ENCODE results near the gene CPZ. TPM values are rescaled to one million over a fixed set of nuclear protein-coding genes. Genes with fewer than 3 reads are reported as not detected.
A peak's percentile ranks its signal among the peaks of the same experiment; 100 is the strongest.

The CPZ gene
- total RNA-seq, 2 donors from 2014 or later: 1.0 to 2.9 TPM

- ATAC-seq: no peak
- DNase-seq: no peak
- intact Hi-C loops (cut with DNase I, micrococcal nuclease): loop anchor here (5.0 to 10.0 kb wide), 2 partner anchors 123 to 125 kb away; no protein-coding TSS in a partner anchor
These were observed 2.6 kb upstream of the CPZ start for GRCh38 chr4:8589823-8590545.

DNA sequence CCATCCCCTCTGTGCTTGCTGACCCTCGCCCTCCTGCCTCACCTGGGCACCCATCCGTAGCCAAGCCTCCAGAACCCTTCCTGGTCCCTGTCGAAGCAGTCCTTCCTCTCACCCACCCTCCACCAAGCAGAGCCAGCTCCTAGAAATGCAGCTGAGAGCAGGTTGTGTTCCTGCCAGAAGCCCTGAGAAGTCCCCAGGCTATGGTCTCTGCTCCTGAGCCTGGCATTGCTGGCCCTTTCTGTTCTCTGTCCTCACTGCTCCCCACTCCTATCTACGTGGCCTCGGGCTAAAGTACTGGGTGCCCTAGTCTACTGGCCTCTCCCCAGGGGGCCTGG is 2.1 kb upstream of the CPZ start:
- DNase-seq: no peak
- intact Hi-C loops (cut with DNase I, micrococcal nuclease): loop anchor here (5.0 to 10.0 kb wide), 2 partner anchors 123 to 126 kb away; no protein-coding TSS in a partner anchor
- no peak for ATAC-seq

DNA sequence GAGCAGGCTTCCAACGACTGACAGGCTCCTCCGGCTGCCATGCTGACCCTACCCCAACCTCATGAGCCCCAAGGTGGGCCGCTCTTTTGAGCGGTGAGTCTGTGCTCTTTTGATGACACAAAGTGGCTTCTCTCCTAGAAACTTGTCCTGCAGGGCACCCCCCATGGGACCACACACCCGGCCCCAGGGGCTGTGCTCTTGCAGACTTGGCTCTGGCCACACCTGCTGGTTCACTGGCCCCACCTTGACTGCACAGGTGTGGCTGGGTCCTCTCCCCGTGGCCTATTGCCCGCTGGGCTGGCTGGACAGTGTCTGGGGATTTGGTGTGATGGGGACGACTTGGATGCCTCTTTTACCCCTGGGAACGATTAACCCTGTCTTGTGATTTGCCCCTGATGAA is 1.5 kb upstream of the CPZ start:
- ATAC-seq (no peak), DNase-seq (no peak)
- intact Hi-C loops (cut with DNase I, micrococcal nuclease): loop anchor here (5.0 to 10.0 kb wide), 2 partner anchors 124 to 126 kb away; no protein-coding TSS in a partner anchor

DNA sequence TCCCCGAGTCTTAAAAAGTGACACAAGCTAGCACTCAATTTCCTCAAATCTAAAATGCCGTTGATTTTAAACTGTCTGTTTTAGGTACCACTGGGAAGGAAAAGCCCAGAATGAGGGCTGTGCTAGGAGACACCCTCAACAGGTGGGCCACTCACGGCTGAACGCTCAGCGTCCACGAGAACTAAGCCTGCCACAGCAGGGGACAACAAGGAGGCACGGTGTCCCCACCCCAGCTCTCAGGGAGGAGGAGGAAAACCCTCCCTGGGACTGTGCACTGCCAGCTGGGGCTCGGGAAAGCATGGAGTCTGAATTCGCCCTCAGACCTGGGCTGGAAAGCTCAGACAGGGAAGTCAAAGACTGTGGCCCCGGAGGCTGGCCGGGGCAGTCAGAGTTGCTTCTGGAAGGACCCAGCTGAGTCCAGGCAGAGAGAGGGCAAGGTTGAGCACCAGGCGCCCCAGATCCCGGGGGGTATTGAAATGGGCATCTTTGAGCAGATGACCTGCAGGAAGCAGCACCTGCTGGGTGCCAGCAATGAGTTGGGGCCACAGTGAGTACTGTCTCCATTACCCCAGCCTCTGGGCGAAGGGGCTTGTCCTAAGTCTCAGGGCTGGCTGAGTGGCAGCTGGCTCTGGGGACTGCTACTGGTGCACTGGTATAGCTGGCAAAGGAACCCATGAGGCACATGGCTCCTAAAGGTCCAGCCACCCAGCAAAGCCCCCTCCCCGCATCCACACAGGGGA is 769 bp upstream of the CPZ start:
- ATAC-seq: no peak
- intact Hi-C loops (cut with DNase I, micrococcal nuclease): loop anchor here (5.0 to 10.0 kb wide), 2 partner anchors 124 to 127 kb away; no protein-coding TSS in a partner anchor
- no peak for DNase-seq

DNA sequence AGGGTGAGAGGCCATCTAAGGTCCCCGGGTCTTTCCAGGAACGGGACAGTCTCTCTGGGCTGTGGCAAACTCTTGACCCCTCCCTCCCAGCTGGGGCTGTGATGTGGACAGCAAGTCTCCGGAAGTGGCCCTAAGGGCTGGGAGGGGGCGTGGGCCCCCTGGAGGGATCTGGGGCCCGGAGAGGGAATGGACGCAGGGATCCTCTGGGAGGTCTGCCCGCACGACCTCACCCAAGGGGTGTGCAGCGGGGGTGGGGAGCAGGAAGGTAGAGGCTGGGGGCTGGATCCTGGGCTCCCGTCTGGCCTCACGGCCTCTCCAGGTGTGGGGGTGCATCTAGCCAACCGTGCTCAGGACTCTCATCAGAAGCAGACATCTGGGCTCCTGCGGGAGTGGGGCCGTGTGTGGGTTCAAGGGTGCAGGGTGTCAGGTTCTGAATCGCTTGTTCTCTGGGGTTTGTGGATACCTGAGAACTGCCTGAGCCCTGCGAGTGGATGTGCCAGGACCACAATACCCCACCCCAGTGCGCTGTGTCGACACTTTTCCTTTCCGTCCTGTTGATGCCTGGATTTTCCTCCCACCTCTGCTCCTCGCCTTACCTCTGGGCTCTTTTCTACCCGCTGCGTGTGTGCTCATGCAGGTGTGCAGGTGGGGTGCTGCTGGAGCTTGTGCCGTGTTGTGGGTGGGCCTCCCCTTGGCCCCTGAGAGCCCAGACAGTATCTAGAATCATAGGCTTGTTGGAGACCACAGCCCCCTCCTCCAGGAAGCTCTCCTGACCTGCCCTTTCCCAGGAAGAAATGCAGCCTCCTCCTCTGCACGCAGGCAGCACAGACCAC is 915 bp downstream of the CPZ start:
- no peak for ATAC-seq
- DNase-seq: no peak
- intact Hi-C loops (cut with DNase I, micrococcal nuclease): loop anchor here (5.0 to 10.0 kb wide), 2 partner anchors 126 to 129 kb away; no protein-coding TSS in a partner anchor

GRCh38 chr4:8594097-8595038 is 1.8 kb downstream of the CPZ start:
- intact Hi-C loops (cut with DNase I, micrococcal nuclease): loop anchor here (5.0 to 10.0 kb wide), 2 partner anchors 127 to 130 kb away; no protein-coding TSS in a partner anchor
- ATAC-seq (peak; percentile 73), DNase-seq (peak in 1 of 2 donors; percentile 47)

DNA sequence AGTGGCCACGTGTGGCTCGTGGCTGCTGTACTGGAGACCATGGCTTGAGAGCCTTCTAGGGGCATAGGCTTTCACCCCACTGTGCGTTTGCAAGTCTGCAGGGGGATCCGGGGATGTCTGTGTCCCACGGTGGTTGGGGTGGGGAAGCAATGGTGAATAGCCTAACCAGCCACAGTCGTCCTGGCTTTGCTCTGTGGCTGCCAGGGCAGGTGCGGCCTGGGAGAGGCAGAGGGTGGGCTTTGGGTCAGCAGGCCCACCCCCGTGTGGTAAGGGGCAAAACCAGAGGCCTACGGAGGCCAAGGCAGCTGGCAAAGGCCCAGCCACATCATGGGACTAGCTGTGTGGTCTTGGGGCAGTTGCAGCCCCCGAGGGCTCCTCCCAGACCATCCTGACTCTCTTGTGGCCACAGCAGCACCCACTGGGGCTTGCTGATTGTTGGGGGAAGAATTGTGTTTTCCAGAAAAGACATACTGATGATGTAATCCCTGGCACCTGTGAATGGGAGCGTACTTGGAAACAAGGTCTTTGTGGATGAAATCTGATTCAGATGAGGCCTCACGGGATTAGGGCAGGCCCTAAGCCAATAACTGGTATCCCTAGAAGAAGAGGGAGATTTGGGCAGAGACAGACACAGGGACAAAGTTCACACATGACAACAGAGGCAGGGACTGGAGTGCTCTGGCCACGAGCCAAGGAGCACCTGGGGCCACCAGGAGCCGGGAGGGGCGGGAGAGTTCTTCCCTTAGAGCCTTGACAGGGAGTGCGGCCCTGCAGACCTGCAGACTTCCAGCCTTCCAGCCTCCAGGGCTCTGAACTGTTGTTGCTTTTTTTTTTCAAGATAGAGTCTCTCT is 2.9 kb downstream of the CPZ start:
- DNase-seq (peak in 1 of 2 donors; percentile 48), ATAC-seq (peak; percentile 77)
- intact Hi-C loops (cut with DNase I, micrococcal nuclease): loop anchor here in 1 of 2 donors (10.0 kb wide), 1 partner anchor 131 kb away; no protein-coding TSS in a partner anchor

DNA sequence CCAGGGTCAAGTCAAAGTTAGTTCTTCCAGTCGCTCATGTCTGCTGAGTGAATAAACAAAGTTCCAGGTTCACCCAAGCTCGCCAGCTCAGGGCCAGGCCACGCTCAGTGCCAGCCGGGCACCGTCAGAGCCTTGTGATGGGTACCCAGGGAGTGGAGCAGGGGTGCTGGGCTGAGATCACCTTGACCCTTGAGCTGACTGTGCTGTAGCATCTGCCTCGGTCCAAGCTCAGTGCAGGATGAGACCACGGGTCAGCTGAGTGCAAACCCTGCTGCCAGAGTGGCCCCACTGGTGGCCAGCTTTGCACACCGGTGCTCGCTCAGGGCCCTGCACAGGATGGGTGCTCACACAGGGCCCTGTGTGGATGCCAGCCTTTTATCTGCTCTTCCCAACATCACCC is 4.3 kb downstream of the CPZ start:
- intact Hi-C loops (cut with DNase I, micrococcal nuclease): loop anchor here in 1 of 2 donors (10.0 kb wide), 1 partner anchor 132 kb away; no protein-coding TSS in a partner anchor
- ATAC-seq (no peak), DNase-seq (no peak)

DNA sequence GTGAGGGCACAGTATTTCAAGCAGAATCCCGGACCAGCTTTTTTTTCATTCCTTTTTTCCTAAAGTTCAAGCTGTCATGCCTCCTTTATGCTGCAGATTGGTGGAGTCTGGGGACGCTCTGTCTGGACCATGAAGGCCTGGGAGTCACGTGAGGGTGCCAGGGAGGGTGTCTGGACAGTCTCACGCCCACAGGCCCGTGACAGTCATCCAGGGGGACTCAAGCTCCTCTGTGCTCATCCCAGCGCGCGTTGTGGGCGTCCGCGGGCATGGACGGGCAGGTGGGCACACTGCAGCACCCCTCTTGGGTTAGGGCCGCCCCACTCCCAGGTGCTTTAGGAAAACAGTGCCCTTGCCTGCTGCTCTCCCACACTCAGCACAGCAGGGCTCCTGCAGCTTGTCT is 4.8 kb downstream of the CPZ start:
- ATAC-seq (no peak), DNase-seq (no peak)
- intact Hi-C loops (cut with DNase I, micrococcal nuclease): loop anchor here in 1 of 2 donors (10.0 kb wide), 1 partner anchor 133 kb away; no protein-coding TSS in a partner anchor

- no peak for DNase-seq
- ATAC-seq: no peak
- intact Hi-C loops (cut with DNase I, micrococcal nuclease): loop anchor here in 1 of 2 donors (10.0 kb wide), 1 partner anchor 133 kb away; no protein-coding TSS in a partner anchor
These were observed 5.2 kb downstream of the CPZ start for GRCh38 chr4:8597791-8598190.

DNA sequence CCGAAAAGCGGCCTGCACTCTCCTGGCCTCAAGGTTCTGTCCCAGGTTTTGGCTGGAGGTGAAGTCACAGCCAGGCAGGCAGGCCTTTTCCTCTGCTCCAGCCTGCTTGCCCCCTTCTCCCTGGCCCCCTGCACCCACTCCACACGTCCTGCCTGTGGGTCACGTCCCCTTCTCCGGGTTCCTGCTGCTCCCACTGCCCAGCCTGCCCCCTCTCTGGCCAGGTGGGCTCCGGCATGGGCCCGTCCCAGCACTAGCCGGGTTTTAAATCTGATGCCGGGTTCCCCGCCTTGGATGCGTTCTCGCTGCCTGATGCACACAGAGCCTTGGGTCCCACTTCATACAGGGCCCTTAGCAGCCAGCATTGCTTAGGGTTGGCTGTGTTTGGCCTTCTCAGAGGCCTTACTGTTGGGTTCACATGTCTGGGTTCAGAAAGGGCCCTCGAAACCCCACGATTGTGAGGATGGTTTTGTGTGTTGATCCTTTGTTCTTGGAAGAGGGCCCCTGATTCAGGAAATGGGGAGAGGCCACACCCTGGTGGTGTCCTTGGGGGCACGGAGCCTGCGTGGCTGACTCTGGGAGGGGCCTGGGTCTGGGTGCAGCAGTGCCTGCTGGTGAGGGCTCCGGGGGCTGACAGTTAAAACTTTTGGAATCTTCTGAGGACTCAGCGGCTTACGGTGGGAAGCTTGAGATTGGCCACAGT is 6.0 kb downstream of the CPZ start:
- ATAC-seq (no peak), DNase-seq (no peak)
- intact Hi-C loops (cut with DNase I, micrococcal nuclease): loop anchor here in 1 of 2 donors (10.0 kb wide), 1 partner anchor 134 kb away; no protein-coding TSS in a partner anchor

DNA sequence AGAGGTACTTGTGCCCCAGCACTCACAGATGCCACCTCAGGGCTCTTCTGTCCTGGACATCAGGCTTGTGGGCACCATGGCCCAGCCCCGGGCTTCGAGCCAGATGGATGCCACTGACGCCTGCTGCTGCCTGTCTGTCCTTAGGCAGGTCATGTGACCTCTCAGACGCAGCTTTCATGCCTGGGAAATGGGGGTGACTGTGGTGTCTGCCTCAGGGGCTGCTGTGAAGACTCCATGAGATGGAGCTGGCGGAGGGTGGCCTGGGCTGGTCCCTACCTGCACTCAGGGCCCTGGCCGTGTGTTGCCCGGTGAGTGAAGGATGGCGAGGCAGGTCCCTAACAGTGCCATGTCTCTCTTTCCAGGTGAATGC is 6.5 kb downstream of the CPZ start:
- DNase-seq (no peak), ATAC-seq (no peak)
- intact Hi-C loops (cut with DNase I, micrococcal nuclease): loop anchor here in 1 of 2 donors (10.0 kb wide), 1 partner anchor 134 kb away; no protein-coding TSS in a partner anchor

DNA sequence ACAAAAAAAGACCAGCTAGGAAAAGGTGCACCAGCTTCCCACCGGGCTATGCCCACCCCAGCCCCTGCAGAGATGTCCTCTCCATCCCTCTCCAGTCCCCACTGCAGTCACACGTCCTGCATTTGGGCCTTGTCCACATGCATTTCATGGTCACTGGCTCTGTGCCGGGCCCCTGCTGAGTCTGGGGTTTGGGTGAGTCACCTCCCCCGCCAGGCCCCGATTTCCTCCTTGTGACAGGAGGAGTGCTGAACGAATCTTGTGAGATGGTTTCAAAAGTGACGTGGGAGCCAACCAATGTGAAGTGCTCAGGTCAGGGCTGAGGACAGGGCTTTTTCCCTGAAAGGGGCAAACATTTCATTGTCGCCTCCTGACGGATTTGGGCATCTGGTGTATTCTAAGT is 7.1 kb downstream of the CPZ start:
- DNase-seq: no peak
- no peak for ATAC-seq
- intact Hi-C loops (cut with DNase I, micrococcal nuclease): loop anchor here in 1 of 2 donors (10.0 kb wide), 1 partner anchor 135 kb away; no protein-coding TSS in a partner anchor

DNA sequence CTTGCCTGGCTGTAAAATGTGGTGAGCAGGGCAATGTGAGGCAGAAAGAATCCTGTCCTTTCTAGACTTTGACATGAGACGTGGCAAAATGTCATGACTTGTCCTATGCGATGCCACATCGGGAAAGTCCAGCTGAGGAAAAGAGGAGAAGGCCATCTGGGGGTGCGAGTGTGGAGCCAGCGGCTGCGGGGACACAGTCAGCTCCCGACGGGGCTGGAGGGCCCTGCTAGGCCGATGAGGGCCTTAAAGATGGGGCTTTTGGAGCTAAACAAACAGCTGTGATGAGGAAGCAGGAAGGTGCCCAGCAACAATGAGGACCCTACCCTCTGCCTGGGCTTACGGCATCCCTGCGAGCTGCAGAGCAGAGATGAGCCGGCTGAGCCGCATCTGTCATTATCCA is 7.7 kb downstream of the CPZ start:
- ATAC-seq (no peak), DNase-seq (no peak)
- intact Hi-C loops (cut with DNase I, micrococcal nuclease): no loop called here

DNA sequence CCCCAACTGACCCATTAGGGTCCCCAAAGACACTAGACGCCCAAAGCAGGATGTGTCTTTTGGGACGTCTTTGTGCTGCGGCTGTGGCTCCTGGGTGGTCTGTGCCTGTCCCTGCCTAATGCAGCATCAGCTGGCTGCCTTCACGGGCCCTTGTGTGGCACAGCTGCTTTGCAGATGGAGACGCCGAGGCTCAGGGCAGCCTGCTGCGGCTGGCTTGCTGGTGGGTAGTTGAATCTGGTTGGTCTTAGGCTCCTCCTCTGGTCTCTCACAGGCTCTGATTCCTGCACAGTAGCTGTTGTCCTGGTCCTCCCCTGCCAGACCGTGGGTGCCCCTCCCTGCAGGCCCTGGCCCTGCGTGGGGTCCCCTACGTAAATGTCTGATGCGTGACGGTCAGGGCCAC is 8.1 kb downstream of the CPZ start:
- intact Hi-C loops (cut with DNase I, micrococcal nuclease): no loop called here
- DNase-seq (no peak), ATAC-seq (no peak)

GRCh38 chr4:8601086-8601485 is 8.5 kb downstream of the CPZ start:
- DNase-seq (no peak), ATAC-seq (no peak)
- intact Hi-C loops (cut with DNase I, micrococcal nuclease): no loop called here

All from left colon (tissue), 2 donors.